ENCODE measurements around the gene LTBP1. TPM values are rescaled to one million over a fixed set of nuclear protein-coding genes. Genes with fewer than 3 reads are reported as not detected.

LTBP1 gene
- total RNA-seq, 1 experiment from 2014 or later, result 28.5 TPM

- Mint-ChIP-seq H3K27ac (peak overlapping the region in 1 of 3 experiments; percentile 51; a peak in 2 of 7 replicates), H3K9me3 (no peaks in the 10 kb centered on the region), H3K4me1 (no peaks in the 10 kb centered on the region), H3K4me3 (no peak overlapping the region), H3K36me3 (ENCODE audit: insufficient read depth in 1 of 3, low read depth in 3 of 3) (no peaks in the 10 kb centered on the region), H3K27me3 (ENCODE audit: low read depth) (no peaks in the 10 kb centered on the region)
- no peak for DNase-seq
- H2BK12ac ChIP-seq (ENCODE audit: insufficient read length, low read depth, low read length), result no peak overlapping the region
- no peaks in the 10 kb centered on the region for H3K79me2 ChIP-seq (ENCODE audit: insufficient read depth, low read length)
- WGBS (ENCODE audit: extremely low coverage, insufficient read length, low lambda C conversion rate), result no CpG with 5 or more reads among the region's 6 CpGs
- H2BK20ac ChIP-seq (ENCODE audit: low read depth, low read length, poor library complexity, severe bottlenecking), result no peak overlapping the region
- H4K20me1 ChIP-seq (ENCODE audit: control insufficient read depth, insufficient read depth, insufficient read length), result no peaks in the 10 kb centered on the region
- no peak overlapping the region for H3K9ac ChIP-seq (ENCODE audit: extremely low read depth, insufficient read length, low read length)
- H4K8ac ChIP-seq (replicated peaks; ENCODE audit: insufficient read length, low read depth, low read length), result no peak overlapping the region
- no peaks in the 10 kb centered on the region for H3K27me3 ChIP-seq (ENCODE audit: insufficient read depth, low read length)
- no peaks in the 10 kb centered on the region for H3K9me3 ChIP-seq (ENCODE audit: control insufficient read depth, low read depth, low read length)
- H4K5ac ChIP-seq (ENCODE audit: insufficient read length, low read depth, low read length), result no peak overlapping the region
- no peak overlapping the region for H3T11ph ChIP-seq (ENCODE audit: low read length)
- H3K27ac ChIP-seq (ENCODE audit: insufficient read length, low read depth, low read length), result no peak overlapping the region
- no peak overlapping the region for H2BK15ac ChIP-seq (ENCODE audit: low read depth, low read length)
- TF ChIP-seq CTCF (conservative IDR thresholded peaks at IDR 0.05), result no peak
- H3K14ac ChIP-seq (ENCODE audit: insufficient read depth, low read length), result no peak overlapping the region
- no peak overlapping the region for H2BK120ac ChIP-seq (ENCODE audit: low read depth, low read length, poor library complexity, severe bottlenecking)
- no peaks in the 10 kb centered on the region for H3K4me1 ChIP-seq (ENCODE audit: insufficient read depth, low read length)
- no peak overlapping the region for H2BK5ac ChIP-seq (ENCODE audit: insufficient read length, low read length)
- no peak overlapping the region for H3K18ac ChIP-seq (ENCODE audit: insufficient read length, low read depth, low read length)
- no peak overlapping the region for H3K23ac ChIP-seq (ENCODE audit: insufficient read length, low read depth, low read length)
- H3K79me1 ChIP-seq (ENCODE audit: insufficient read depth, low read depth, low read length, poor library complexity, severe bottlenecking), result no peaks in the 10 kb centered on the region
- no peak overlapping the region for H2AFZ ChIP-seq (ENCODE audit: low read length)
- H3K56ac ChIP-seq (ENCODE audit: insufficient read length, low read depth, low read length), result no peak overlapping the region
- no peak overlapping the region for H4K91ac ChIP-seq (ENCODE audit: insufficient read length, low read depth, low read length)
- H3K4me2 ChIP-seq (ENCODE audit: insufficient read depth, insufficient read length, low read length), result no peak overlapping the region
- no peak overlapping the region for H2AK5ac ChIP-seq (ENCODE audit: insufficient read length, low read length)
- H3K4ac ChIP-seq (ENCODE audit: low read depth, low read length), result no peak overlapping the region
- no peaks in the 10 kb centered on the region for H3K23me2 ChIP-seq (ENCODE audit: insufficient read length, low read depth, low read length, poor library complexity, severe bottlenecking)
These were observed 375.9 kb downstream of the LTBP1 start for GRCh38 chr2:33322612-33323011.
